ENCODE measurements around the gene PSMD6.

Gene PSMD6

DNA sequence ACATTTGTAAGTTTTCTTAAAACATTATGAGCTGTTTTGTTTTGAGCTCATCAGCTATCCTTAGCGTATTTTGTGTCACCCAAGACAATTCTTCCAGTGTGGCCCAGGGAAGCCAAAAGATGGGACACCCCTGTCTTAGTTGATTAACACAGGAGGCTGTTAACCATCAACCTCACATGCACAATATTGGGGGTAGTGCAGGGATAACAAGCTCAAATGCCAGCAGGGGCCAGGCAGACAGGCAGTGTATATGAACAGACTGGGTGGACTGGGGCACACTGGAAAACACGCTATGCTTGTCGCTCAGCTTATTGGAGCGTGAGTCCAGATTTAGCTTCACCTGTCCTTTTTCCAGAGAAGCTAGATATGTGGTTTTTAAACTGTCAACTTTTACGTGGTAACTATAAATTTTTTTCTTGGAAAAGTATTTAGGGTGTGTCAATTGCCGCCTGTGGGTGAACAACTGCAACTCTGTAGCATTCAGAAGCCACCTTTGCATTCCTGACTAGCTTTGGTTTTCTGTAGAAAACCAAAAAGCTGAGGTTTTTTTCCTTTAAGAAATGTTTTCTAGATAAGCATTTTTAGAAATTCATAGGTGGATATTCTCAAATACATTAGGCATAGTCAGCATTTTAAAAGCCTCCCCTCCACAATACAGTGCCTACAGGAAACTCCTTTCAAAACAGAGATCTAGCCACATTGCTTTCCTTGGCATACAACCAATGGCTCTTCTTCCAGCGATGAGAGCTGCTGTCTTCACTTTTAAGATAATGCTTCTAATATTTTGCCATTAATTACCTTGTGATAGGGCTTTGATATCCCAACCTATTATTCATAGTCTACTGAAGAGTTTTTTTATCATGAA lies 14.6 kb downstream of the PSMD6 start:
- DNase-seq: no peak

DNA sequence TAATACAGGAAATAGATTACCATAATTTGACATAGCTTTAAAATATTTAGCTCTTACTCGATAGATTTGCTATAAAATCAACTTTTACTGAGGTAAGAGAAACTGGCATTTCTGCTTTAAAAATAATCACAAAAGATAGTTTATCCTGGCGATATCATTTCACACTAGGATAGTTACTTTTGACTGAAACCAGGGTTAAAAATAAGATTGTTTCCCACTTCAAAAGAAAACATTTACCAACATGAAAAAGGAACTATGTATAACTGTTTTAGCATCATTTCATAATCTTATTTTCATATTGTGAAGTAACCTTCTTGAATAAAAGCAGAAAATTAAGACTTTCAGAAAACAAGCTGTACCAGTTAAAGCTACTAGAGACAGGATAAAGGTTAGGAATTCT lies 15.3 kb downstream of the PSMD6 start:
- DNase-seq: no peak

DNA sequence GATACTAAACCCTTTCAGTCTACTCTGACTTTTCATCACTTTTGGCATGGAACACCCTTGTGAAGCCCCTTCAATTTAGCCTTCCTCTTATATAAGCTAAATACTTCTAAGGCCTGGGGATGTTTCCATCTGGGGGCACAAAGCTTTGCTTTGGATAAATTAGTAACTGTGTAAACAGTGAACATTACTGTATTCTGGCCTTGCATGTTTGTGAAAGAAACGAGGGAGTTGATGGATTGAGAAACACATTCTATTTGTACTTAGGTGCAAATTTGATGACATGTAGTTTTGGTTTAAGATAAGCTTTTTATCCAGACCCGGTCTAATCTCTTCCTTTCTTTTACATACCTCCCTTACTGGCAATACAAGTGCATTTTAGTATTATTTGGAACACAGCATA lies 19.7 kb downstream of the PSMD6 start:
- no peak for DNase-seq

DNA sequence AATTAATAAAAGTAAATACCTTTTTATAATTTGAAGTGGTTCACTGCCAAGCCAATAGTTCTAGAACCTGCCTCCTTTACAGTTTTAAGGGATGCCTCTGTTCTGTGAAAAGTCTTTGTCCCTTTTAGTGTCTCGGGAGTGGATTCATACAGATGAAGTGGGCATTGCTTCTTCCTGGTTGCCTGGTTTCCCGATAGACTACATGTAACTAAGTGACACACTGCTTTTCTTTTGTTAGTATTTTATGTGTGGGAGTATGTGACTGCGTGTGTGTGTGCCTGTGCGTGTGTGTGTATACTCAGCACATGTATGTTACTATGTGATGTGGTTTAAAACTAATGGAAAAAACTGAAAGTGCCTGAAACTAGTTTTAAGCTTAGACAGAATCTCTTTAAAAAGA lies 21.1 kb downstream of the PSMD6 start:
- no peak for DNase-seq

DNA sequence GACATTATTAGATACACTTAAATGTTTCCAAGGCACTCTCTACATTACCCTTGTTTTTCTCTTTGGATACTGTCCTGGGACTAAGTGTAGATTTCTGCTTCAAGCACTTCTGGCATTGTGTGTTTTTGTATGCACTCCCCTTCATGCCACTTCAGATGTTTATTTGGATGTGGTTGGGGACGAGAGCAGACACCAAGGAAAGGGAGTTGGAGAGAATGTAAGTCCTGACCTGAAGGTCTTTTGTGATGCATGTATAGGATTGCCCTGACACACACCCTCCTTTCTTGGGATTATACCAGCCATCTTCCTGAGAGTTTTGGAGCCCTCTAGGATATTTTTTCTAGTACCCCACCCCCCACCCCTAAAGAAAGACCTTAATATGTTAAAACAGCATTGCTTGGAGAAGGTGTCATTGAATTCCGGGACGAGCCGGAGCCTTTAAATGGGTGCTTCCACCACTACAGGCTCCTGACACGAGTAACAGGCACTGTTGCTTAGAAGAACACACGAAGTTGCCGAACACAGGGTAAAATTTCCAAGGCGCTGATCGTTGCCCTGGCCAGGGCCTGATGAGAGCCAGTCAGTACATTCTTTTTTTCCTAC lies 22.7 kb downstream of the PSMD6 start:
- DNase-seq: no peak

DNA sequence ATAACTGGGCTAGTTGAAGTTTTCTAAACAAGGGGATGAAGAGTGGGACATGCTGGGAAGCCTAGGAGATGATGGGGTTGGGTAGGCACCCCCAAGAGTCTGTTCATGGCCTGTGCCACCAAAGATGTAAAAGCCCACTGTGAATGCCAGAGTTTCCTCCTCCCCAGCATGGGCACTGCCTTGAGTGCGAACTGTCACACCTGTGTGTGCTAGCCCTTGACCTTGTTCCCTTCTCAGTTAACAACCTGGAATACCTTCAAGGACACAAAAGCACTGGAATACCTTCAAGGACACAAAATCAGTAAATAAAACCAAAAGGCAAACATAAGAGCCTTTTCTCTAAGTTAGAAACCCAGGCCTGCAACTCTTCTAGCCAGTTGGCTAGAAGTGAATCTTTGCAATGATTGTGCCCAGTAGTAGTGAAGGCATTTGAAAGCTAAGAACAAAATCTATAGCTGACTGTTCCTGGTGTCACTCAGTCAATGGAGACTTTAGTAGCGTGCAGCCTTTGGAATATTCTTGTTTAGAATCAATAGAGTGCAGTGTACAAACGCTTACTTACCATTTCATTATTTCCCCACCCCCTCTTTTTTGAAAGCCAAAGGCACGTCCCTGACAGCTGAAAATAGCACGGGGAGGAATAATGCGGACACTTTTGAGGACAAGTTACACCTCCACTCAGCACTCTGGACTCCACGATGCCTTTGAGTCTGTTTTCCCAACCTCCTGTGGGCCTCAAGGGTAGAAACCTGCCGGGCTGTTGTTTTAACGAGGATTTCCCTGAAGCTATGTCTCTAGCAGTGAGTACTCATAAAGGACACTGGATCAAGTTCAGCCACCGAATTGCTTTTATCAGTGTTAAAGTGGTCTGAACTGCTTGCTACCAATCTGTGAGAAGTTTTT lies 24.2 kb downstream of the PSMD6 start:
- DNase-seq: no peak

DNA sequence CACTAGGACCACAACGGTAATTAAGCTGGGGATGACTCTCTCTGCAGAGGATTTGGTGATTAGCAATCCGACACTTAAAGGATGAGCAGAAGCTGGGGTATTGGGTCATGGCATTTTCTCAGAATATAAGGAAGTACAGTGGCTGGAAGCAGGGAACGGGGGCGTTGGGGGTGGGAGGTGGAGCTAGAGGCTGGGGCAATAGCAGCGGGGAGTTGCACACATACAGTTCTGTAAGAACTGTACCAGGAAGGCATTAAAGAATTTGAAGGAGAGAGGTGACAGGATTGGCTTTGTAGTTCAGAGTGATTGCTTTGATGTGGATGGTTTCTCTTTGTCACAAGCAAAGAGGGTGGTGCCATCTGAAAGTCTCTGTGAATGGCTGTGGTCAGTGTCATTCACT lies 28.2 kb downstream of the PSMD6 start:
- no peak for DNase-seq

DNA sequence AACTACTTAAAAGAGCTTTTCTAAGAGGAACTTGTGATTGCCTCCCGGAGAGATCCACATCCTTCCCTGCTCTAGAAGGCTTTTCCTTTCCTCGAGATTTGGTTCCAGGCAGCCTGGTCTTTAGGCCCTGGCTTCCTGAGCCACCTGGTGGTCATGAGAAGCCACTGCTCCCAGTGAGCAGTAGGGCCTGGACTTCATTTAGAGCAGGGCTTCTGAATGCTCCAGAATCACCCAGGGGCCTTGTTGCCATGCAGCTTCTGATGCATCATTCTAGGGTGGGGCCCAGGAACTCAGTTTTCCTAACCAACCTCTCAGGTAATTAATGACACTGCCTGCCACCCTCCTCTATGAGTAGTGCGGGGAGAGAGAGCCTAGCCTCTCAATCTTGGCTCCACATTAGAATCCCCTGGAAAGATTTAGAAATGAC lies 29.6 kb downstream of the PSMD6 start:
- DNase-seq: peak; percentile 66

DNA sequence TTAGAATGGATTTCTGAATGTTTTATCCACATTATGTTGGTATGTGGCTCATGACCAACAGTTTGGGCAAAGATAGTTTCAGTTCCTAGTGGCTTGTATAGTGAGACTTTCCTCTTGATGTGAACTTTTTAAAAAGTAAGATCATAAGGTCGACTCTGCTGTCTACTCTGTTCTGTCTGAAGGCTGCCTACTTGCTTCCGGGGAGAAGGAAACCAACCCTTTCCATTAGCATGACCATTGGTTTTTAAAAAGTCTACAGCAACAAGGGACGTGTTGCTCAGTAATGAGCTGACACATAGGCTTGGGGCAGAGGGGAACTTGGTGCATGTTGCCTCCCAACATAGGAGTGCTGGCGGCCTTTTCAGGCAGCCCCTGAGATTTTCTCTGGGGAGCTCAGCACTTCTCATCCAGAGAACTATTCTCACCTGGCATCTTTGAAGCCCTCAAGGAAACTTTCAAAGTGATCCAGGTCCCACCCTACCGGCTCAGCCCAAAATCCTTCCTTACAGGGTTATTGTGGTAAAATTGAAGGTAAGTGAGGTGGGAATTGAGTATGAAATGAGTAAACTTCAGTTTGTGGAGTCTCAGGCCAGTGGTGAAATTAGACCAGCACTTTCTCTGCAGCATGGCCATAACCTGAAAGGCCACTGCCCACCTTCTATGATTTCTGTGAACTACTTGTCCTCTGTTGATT lies 30.6 kb downstream of the PSMD6 start:
- no peak for DNase-seq

DNA sequence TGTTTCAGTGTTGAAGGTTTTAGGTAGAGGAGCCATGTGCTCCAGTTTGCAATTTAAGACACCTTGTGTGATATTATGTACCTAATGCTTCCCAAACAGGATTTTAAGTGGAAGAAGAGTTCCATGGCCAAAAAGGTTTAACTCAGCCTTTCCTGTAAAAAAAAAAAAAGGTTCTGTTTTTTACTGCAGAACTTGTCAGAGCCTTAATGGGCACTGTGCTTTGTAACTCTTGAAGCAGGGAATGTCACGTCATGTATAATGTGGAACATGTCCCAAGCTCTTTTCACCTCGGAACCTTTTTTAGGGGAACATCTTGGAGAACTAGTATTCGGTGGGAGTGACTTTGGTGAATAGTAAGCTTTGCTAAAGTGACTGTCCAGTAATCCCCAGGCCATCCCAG lies 31.6 kb downstream of the PSMD6 start:
- DNase-seq: no peak

DNA sequence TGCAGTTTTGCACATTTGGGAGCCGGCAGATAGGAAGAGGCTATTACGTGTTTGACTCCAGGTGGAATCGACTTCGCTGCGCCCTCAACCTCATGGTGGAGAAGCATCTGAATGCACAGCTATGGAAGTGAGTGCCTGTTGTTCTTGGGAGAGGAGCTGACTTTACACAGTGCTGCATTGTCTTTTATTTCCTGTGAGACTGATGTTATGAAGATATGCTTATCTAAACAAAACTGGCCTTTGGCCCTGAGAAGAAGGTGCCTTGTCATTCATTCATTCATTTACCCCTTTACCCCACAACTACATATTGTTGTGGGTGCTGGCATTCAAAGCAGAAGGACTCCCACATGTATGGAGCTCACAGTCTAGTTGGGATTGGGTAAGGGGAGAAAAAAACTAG lies 32.6 kb downstream of the PSMD6 start:
- DNase-seq: no peak

DNA sequence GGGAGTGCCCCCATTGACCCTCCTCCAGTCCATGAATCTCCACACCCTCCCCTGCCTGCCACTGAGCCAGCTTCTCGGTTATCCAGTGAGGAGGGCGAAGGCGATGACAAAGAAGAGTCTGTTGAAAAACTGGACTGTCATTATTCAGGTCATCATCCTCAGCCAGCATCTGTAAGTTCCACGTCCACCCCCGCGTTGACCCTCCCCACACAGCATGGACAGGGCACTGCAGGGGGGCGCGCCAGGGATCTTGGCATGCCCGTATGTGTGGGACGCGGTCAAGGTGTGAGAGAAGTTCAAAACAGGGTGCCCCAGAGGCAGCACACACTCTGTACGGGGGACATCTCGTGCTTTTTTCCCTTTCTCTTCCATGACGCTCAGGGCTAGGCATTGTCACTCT lies 33.1 kb downstream of the PSMD6 start:
- no peak for DNase-seq

DNA sequence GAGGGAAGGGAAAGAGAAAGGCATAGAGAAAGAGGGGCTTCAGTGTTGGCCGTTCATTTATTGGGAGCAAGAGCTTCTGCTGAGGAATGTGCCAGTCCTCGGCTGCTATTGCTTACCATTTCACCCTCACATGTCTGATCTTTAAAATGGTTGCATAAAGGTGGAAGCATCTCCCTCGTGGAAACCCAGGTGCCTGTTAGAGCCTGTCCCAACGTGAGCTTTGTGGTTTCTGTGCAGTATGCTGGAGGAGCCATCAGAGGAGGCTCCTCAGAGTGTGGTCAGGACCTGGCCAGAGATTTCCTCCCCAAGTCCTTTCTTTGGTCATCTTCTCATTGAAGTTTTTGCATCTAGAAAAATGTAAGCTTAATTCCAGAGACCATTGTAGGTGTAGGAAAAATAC lies 34.4 kb downstream of the PSMD6 start:
- DNase-seq: no peak

DNA sequence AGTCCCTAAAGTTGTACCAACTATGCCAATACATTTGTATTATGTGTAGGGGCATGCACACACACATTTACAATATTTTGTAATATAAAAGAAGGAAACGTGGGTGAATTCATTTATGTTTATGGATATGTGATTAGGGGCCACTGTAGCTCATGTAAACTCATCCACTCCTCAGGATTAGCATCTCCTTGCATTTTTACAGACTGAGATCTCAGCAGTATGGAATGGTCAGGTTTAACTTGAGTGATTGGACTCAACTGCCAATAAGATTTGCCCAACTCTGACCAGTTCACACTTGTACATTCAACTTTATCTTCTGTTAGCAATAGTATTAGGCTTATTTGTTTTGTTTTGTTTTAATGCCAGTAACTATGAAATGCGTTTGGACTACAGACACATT lies 36.5 kb downstream of the PSMD6 start:
- DNase-seq: no peak

DNA sequence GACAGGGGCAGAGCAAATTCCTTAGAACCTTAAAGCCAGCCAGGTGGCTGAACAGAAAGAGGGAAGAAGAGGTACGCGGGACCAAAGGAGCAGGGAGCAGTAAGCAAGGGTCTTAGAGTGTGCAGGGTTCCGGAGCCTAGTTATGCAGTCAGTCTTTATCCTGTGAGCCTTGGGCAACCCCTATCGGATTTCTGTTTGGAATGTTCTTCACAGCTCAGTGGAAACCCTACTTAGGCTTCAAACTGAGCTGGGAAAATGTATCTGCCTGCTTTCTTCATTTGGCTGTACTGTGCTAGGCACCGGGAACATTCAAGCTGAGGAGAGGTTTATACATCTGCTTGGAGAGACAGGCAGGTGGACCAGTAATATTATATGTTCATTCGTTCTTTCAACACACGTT lies 37.1 kb downstream of the PSMD6 start:
- no peak for DNase-seq

DNA sequence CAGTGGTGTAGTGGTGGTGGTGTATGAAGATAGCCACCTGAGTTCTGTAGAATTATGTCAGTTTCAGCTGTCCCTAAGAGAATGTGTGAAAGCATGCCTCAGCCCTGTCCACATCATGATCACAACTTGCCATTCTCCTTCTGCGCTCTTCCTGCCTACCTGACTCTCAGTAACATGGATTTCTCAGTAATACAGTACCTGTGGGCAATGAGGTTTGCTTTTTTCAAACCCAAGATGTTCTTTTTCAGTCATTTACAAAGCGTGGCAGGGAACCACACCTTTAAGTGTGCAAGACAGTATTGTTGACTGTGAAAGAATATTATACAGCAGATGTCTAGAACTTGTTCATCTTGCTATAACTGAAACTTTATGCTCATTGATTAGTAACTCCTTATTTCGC lies 38.9 kb downstream of the PSMD6 start:
- no peak for DNase-seq

DNA sequence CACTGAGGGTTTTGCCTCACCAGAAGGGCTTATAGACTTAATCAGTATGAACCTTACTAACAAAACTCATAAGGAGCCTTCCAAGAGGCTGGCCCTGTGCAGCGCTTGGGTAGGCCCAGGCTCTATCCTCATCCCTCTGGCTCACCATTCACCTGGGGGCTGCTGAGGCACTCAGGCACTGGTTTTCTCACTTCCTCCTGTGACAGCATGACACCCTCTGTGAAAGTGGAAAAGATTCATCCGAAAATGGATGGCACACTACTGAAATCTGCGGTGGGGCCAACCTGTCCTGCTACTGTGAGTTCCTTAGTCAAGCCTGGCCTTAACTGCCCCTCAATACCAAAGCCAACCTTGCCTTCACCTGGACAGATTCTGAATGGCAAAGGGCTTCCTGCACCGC lies 41.3 kb downstream of the PSMD6 start:
- no peak for DNase-seq

DNA sequence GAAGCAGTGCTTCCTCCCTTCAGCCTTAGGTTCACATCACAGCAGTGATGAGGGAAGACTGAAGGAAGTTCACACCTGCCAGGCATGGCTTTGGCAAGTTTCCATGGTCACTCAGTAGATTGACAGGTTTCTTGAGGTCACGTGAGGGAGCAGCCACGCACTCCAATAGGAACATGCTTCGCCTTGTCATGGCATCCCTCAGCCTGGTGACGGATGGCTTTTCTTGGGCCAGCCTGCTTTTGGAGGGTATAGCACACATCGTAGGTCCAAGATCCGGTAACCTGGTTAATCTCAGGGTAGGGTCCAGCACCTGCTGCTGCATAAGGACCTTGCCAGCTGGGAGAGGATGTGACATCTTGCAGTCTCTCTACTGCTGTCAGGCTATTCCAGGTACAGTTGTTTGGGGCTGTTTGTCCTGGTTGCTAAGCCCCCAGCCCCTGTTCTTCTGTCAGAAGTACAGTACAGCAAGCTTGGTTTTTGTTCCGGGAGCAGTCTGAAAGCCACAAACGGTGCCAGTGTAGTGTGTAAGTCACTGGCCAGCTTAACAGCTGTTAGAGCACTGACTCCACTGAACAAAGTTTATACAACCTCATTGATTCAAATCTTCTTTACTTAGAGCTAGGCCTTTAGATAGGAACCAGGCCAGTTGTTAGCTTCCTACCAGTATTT lies 42.3 kb downstream of the PSMD6 start:
- peak; percentile 39 for DNase-seq

DNA sequence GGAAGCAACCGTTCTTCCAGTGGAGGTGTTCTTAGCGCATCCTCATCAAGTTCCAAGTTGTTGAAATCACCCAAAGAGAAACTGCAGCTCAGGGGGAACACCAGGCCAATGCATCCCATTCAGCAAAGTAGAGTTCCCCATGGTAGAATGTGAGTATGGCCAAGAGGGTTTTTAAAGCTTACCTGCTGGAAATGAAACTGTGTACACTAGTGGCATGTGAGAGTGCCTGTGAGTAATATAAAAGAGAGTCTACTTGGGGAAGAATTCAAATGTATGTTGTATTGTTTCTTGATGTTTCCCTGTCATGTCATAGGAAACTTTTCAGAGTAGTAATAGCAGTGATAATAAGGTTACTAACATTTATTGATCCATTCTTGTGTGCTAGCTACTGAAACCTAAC lies 43.3 kb downstream of the PSMD6 start:
- no peak for DNase-seq

DNA sequence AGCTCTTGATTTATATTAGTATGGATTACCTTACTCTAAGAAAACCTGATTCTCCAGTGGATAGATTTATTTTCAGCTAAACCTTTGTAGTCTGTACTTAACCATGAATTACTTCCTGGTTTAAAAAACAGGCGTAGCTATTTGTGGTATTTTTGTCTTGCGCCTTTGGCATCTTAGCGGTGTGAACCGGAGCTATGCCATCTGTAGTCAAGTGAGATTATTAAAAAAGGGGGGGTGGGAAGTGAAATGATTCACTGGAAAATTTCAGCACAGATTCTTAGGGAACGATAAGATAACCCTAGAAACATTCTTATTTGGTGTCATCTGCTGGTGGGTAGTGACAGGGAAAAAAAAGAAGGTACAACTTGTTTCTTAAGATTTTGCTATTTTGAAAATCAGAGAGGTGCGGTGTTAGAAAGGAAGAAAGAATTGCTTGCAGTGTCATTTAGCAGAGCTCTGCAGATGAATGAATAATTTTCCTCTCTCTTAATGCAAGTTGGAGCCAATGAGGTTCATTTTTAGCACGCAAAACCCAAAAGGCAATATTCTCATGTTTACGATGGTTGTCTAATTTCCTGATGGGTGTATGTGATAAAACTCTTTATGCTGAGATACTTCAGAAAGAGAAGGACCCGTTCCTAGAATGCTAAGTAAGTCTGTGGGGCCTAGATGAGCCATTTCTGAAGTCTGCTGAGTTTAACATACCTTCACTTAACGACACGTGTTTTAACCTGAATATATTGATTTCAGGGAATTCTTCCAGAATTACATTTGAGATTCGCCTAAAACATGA lies 44.0 kb downstream of the PSMD6 start:
- DNase-seq: peak; percentile 77

DNA sequence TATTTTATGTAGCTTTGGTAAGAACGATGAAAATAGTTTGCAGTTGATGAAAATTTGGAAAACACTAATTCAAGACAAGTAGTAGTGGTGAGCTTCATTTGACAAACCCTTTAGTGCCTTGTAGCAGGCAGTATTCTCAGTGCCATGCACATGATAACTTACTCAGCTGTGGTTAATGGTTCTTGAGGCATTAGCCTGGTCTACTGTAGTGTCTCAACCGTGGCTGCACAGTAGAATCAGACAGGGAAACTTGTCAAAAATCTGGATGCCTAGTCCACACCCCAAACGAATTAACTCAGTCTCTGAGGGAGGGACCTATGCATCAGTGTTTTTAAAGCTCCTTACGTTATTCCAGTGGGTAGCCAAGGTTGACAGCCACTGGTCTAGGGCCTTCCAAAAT lies 45.4 kb downstream of the PSMD6 start:
- peak; percentile 43 for DNase-seq

DNA sequence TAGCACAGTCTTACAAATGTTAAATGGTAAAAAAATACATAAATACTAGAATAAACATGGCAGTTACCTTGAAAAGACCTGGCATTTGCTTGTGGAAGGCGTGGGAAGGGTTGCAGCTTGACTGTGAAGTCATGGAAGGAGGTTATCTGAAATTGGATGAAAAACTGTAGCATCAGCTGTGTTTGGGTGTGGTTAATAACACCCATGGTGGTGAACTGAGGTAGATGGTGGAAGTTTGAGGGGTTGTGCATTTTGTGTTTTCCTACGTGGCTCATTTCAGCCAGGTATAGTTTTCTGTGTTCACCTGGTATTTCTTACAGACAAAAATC lies 46.5 kb downstream of the PSMD6 start:
- no peak for DNase-seq

Measured in CD4-positive, alpha-beta T cell treated with Interleukin-4 for 4 hours (primary cell).